IPS-20b (cell line): Measurements from ENCODE around the gene ZNF341.

Experiments used
- H3K27ac ChIP-seq: one replicate; pipeline ENCODE4 v1.5.1; 2013; ENCODE audit warnings: low read length
- H3K27me3 ChIP-seq: 2 replicates; pipeline ENCODE4 v1.6.1; 2013; ENCODE audit warnings: mild to moderate bottlenecking, low read length, inconsistent platforms; ENCODE audit not compliant: insufficient read depth
- H3K36me3 ChIP-seq: 2 replicates; pipeline ENCODE4 v1.6.1; 2013; ENCODE audit warnings: low read depth, mild to moderate bottlenecking, inconsistent platforms, low read length, moderate library complexity; ENCODE audit not compliant: insufficient read depth
- H3K4me1 ChIP-seq: 2 replicates; pipeline ENCODE4 v1.6.1; 2013; ENCODE audit warnings: mild to moderate bottlenecking, control low read depth, inconsistent platforms, low read length, moderate library complexity; ENCODE audit not compliant: insufficient read depth
- H3K4me3 ChIP-seq: 2 replicates; pipeline ENCODE4 v1.5.1; 2013; ENCODE audit warnings: mild to moderate bottlenecking, low read length, inconsistent platforms
- H3K9ac ChIP-seq: 2 replicates; pipeline ENCODE4 v1.6.1; 2013; ENCODE audit warnings: low read depth, mild to moderate bottlenecking, inconsistent platforms, low read length, moderate library complexity
- H3K9me3 ChIP-seq: 2 replicates; pipeline ENCODE4 v1.6.1; 2013; ENCODE audit warnings: mild to moderate bottlenecking, low read depth, low read length, inconsistent platforms; ENCODE audit not compliant: insufficient read depth

ZNF341 gene

DNA sequence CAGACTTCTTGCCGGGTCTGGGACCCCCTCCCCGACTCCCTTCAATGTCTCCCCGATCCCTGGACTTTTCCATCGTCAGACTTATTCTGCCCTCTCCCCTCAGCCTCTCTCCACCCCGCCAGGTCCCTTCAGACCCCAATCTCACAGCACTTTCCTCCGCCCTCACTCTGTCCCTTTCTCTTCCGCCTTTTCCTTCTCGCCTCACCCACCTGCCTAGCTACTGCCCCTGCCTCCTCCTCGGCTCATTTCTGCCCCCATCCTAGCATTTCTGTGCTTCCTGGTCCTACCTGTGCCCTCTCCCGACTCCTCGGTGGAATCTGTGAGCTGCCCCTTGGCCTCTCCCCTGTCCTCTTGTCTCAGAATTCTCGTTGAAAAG lies 80.0 kb downstream of the ZNF341 start:
- Histone ChIP-seq H3K9ac (peak overlapping the region; percentile 81), H3K9me3 (no peaks in the 10 kb centered on the region), H3K4me3 (peak overlapping the region; percentile 72), H3K4me1 (peaks cover 8% of the 10 kb centered on the region; the same call in 1 of the 2 replicates), H3K27me3 (no peaks in the 10 kb centered on the region), H3K36me3 (peaks cover 5% of the 10 kb centered on the region; the same call in 1 of the 2 replicates), H3K27ac (no peak overlapping the region)

DNA sequence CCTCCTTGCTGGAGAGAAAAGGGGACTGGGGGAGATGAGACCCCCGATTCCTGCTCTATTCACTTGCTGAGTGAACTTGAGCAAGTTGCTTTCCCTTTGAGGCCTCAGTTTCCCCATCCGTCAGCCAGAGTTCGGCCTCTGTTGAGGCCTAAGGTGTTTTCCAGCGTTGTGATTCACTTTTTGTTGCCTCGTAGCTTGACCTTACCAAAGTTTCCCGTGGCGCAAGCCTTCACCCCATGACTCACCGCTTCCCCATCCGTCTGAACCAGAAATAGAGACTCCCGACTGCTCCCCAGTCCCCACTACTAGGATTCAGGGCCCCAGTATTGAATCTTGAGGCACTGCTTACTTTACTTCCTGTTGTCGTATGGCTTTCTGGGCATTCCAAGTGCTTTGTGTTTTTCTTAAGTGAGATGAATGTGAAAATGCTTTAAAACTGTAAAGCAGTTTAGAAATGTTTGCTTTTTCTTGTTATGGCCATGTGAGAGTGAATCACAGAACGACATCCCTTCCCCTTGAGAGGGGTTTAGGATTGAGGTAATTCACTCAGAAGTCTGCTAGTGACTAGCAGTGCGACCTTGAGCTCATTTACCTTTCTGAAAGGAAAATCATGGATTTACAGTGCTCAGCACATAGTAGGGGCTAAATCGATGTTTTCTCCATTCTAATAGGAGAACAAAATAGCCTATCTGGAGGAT lies 80.5 kb downstream of the ZNF341 start:
- Histone ChIP-seq H3K9ac (peak overlapping the region; percentile 81), H3K9me3 (no peaks in the 10 kb centered on the region), H3K27ac (no peak overlapping the region), H3K4me1 (peaks cover 8% of the 10 kb centered on the region; the same call in 1 of the 2 replicates), H3K4me3 (peak overlapping the region; percentile 72), H3K27me3 (no peaks in the 10 kb centered on the region), H3K36me3 (peaks cover 5% of the 10 kb centered on the region; the same call in 1 of the 2 replicates)

GRCh38 chr20:33812908-33813462 lies 81.2 kb downstream of the ZNF341 start:
- peaks cover 5% of the 10 kb centered on the region; the same call in 1 of the 2 replicates for H3K36me3 ChIP-seq
- H3K4me3 ChIP-seq, result peak overlapping the region; percentile 72
- H3K9me3 ChIP-seq, result no peaks in the 10 kb centered on the region
- H3K9ac ChIP-seq, result peak overlapping the region; percentile 81; the same call in 1 of the 2 replicates
- H3K27ac ChIP-seq, result no peak overlapping the region
- H3K27me3 ChIP-seq, result no peaks in the 10 kb centered on the region
- peaks cover 8% of the 10 kb centered on the region; the same call in 1 of the 2 replicates for H3K4me1 ChIP-seq

- no peak overlapping the region for H3K9ac ChIP-seq
- H3K27ac ChIP-seq, result no peak overlapping the region
- H3K9me3 ChIP-seq, result no peaks in the 10 kb centered on the region
- H3K36me3 ChIP-seq, result peaks cover 5% of the 10 kb centered on the region; the same call in 1 of the 2 replicates
- peaks cover 8% of the 10 kb centered on the region; the same call in 1 of the 2 replicates for H3K4me1 ChIP-seq
- H3K4me3 ChIP-seq, result no peak overlapping the region
- no peaks in the 10 kb centered on the region for H3K27me3 ChIP-seq
Observed at GRCh38 chr20:33814238-33814712, 82.5 kb downstream of the ZNF341 start.

- no peaks in the 10 kb centered on the region for H3K27me3 ChIP-seq
- H3K36me3 ChIP-seq, result peaks cover 5% of the 10 kb centered on the region; the same call in 1 of the 2 replicates
- no peaks in the 10 kb centered on the region for H3K9me3 ChIP-seq
- no peak overlapping the region for H3K9ac ChIP-seq
- no peak overlapping the region for H3K4me3 ChIP-seq
- H3K27ac ChIP-seq, result no peak overlapping the region
- peaks cover 8% of the 10 kb centered on the region; the same call in 1 of the 2 replicates for H3K4me1 ChIP-seq
Observed at GRCh38 chr20:33815671-33816070, 83.9 kb downstream of the ZNF341 start.

DNA sequence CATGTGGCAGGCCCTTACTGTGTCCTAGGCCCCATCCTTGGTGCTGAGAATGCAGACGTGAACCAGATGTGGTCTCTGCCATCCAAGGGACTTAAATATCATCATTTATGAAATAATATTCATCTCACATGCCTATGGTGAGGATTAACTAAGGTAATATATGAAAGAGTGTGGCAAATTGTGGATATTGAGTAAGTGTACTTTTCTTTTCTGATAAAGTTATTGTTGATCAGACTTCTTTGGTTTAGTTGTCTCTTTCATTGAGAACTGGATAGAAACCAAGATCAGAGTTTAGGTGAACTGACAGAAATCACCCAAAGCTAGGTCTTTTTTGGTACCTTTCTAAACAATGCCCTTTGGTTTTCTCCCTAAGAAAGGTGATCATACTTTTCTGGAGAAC lies 84.4 kb downstream of the ZNF341 start:
- Histone ChIP-seq H3K4me3 (no peak overlapping the region), H3K9me3 (no peaks in the 10 kb centered on the region), H3K4me1 (peaks cover 8% of the 10 kb centered on the region; the same call in 1 of the 2 replicates), H3K36me3 (peaks cover 5% of the 10 kb centered on the region; the same call in 1 of the 2 replicates), H3K27me3 (no peaks in the 10 kb centered on the region), H3K9ac (no peak overlapping the region), H3K27ac (no peak overlapping the region)

- Histone ChIP-seq H3K36me3 (peaks cover 5% of the 10 kb centered on the region; the same call in 1 of the 2 replicates), H3K9me3 (no peaks in the 10 kb centered on the region), H3K27ac (no peak overlapping the region), H3K4me3 (no peak overlapping the region), H3K9ac (no peak overlapping the region), H3K4me1 (peaks cover 7% of the 10 kb centered on the region; the same call in 1 of the 2 replicates), H3K27me3 (no peaks in the 10 kb centered on the region)
Observed at GRCh38 chr20:33817411-33817810, 85.6 kb downstream of the ZNF341 start.

DNA sequence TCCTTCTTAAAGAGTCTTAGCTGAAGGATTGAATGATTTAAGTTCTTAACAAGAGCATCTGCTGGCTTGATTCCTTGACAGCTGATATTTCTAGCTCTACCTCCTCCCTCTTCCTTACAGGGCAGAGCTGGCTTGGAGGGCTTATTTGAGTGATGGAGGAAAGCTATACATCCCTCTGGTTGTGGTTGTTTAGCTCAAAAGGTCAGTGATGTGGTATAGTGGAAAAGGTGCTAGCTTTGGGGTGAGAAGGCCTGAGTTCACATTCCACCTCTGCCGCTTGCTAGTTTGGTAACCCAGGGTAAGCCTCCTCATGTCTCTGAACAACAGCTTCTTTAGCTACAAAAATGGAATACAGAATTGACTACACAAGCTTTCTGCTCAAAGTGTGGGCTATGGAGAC lies 87.7 kb downstream of the ZNF341 start:
- H3K4me3 ChIP-seq, result no peak overlapping the region
- peaks cover 5% of the 10 kb centered on the region; the same call in 1 of the 2 replicates for H3K36me3 ChIP-seq
- no peak overlapping the region for H3K27ac ChIP-seq
- H3K4me1 ChIP-seq, result no peaks in the 10 kb centered on the region
- H3K9me3 ChIP-seq, result no peaks in the 10 kb centered on the region
- H3K9ac ChIP-seq, result no peak overlapping the region
- no peaks in the 10 kb centered on the region for H3K27me3 ChIP-seq

DNA sequence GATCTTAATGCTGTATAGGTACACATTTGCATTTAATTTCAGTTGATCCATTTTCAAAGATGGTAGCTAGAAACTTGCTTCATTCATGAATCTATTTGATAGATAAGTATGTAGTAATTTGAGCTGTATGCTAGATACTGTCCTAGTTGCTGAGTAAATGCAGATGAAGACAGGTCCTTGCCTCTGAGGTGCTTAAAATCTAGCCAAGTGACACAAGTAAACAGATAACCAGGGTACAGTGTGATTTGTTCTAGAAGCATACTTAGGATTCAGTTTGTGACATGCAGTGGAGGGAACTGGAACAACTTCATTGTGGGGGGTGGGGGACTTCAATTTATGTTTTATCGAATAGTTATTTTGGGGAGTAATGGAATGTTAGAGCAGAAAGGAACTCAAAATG lies 88.6 kb downstream of the ZNF341 start:
- Histone ChIP-seq H3K9ac (no peak overlapping the region), H3K36me3 (peaks cover 3% of the 10 kb centered on the region; the same call in 1 of the 2 replicates), H3K4me3 (no peak overlapping the region), H3K27ac (no peak overlapping the region), H3K27me3 (no peaks in the 10 kb centered on the region), H3K4me1 (peaks cover 6% of the 10 kb centered on the region), H3K9me3 (no peaks in the 10 kb centered on the region)

- H3K4me3 ChIP-seq, result no peak overlapping the region
- no peaks in the 10 kb centered on the region for H3K9me3 ChIP-seq
- H3K36me3 ChIP-seq, result no peaks in the 10 kb centered on the region
Observed at GRCh38 chr20:33821270-33821836, 89.6 kb downstream of the ZNF341 start.

DNA sequence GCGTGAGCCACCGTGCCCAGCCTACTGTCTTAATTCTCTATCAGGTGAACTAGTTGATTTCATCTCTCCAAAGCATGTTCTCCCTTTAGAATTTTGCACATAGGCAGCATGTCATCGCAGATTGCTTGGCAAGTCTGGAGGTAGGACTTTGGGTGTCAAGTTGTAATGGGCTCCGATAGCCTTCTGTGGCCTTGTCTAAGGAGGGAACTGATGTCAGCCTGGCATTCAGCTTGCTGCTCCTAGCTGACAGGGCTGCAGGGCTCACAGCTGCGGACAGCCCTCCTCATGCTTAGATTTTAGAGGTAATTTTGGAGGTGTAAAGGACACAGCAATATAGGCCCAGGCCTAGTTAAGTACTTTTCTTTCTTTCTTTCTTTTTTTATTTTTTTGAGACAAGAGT lies 90.6 kb downstream of the ZNF341 start:
- Histone ChIP-seq H3K4me3 (no peak overlapping the region), H3K9me3 (no peaks in the 10 kb centered on the region), H3K4me1 (peaks cover 20% of the 10 kb centered on the region), H3K9ac (no peak overlapping the region), H3K27me3 (no peaks in the 10 kb centered on the region), H3K27ac (no peak overlapping the region), H3K36me3 (no peaks in the 10 kb centered on the region)

More at GRCh38 chr20:33821270-33821836, 89.6 kb downstream of the ZNF341 start:
- H3K27ac ChIP-seq, result no peak overlapping the region
- no peak overlapping the region for H3K9ac ChIP-seq
- peaks cover 16% of the 10 kb centered on the region for H3K4me1 ChIP-seq
- no peaks in the 10 kb centered on the region for H3K27me3 ChIP-seq
